ENCODE measurements around the gene VSNL1. TPM values are rescaled to one million over a fixed set of nuclear protein-coding genes. Genes with fewer than 3 reads are reported as not detected.

Gene VSNL1
- total RNA-seq, 1 experiment from 2014 or later = not detected

GRCh38 chr2:17518212-17519154 lies 22.0 kb upstream of the VSNL1 start, which contains the start of gene RAD51AP2:
RAD51AP2 (minus strand) TSS chr2:17518440; CDS start chr2:17518415, 25 bp downstream.
- Histone ChIP-seq H4K20me1 (ENCODE audit: insufficient read depth) (no peaks in the 10 kb centered on the region), H3K27ac (no peak within 1 kb of the TSS), H3K9me2 (ENCODE audit: insufficient read depth) (no peaks in the 10 kb centered on the region), H3K27me3 (ENCODE audit: insufficient read depth, low read depth) (no peaks in the 10 kb centered on the region), H3K9me3 (ENCODE audit: insufficient read depth, low read depth) (0 out of 2 replicates have a peak, but pooled peaks cover 3% of the 10 kb centered on the region), H3K4me3 (peak within 1 kb of the TSS; percentile 68), H3K36me3 (ENCODE audit: low read depth) (no peaks in the 10 kb centered on the region), H3K4me1 (replicated peaks; ENCODE audit: insufficient read depth) (no peaks in the 10 kb centered on the region; the same call in 1 of the 2 replicates), H2AFZ (peak within 1 kb of the TSS; percentile 88), H3K4me2 (peak within 1 kb of the TSS; percentile 94), H3K79me2 (ENCODE audit: low read depth) (no peaks in the 10 kb centered on the region), H3F3A (ENCODE audit: insufficient read depth, low read depth) (no peaks in the 10 kb centered on the region)
- BruUV-seq (replicated peaks) = no TSS peak
- TF ChIP-seq CTCF (conservative IDR thresholded peaks at IDR 0.05) (no peak), EZH2 (IDR thresholded peaks at IDR 0.05; ENCODE audit: low read depth) (no peak)
- POLR2A ChIA-PET (ENCODE audit: unreplicated experiment) = interaction anchor here (0.7 kb wide), 1 partner anchor 860 kb away, joined by 4 read pairs; no protein-coding TSS in a partner anchor
- CTCF ChIA-PET = no interaction called here
- intact Hi-C loops (cut with micrococcal nuclease; ENCODE audit: unreplicated experiment) = no loop called here
- DNase-seq = peak; percentile 63 to 71

GRCh38 chr2:17519486-17519885 lies 21.0 kb upstream of the VSNL1 start:
- no peak overlapping the region for H3K4me2 ChIP-seq
- no peaks in the 10 kb centered on the region for H3K9me2 ChIP-seq (ENCODE audit: insufficient read depth)
- no peaks in the 10 kb centered on the region for H4K20me1 ChIP-seq (ENCODE audit: insufficient read depth)
- TF ChIP-seq CTCF (conservative IDR thresholded peaks at IDR 0.05) (no peak), EZH2 (IDR thresholded peaks at IDR 0.05; ENCODE audit: low read depth) (no peak)
- H3F3A ChIP-seq (ENCODE audit: insufficient read depth, low read depth) = no peaks in the 10 kb centered on the region
- no peak overlapping the region for H3K4me3 ChIP-seq
- 0 out of 2 replicates have a peak, but pooled peaks cover 3% of the 10 kb centered on the region for H3K9me3 ChIP-seq (ENCODE audit: insufficient read depth, low read depth)
- H3K79me2 ChIP-seq (ENCODE audit: low read depth) = no peaks in the 10 kb centered on the region
- BruUV-seq (replicated peaks) = no TSS peak
- no peaks in the 10 kb centered on the region; the same call in 1 of the 2 replicates for H3K4me1 ChIP-seq (replicated peaks; ENCODE audit: insufficient read depth)
- DNase-seq = no peak
- ChIA-PET CTCF (no interaction called here), POLR2A (ENCODE audit: unreplicated experiment) (no interaction called here)
- intact Hi-C loops (cut with micrococcal nuclease; ENCODE audit: unreplicated experiment) = no loop called here
- no peak overlapping the region for H3K27ac ChIP-seq
- no peaks in the 10 kb centered on the region for H3K27me3 ChIP-seq (ENCODE audit: insufficient read depth, low read depth)
- no peaks in the 10 kb centered on the region for H3K36me3 ChIP-seq (ENCODE audit: low read depth)
- H2AFZ ChIP-seq = no peak overlapping the region

- no peaks in the 10 kb centered on the region for H3K27me3 ChIP-seq (ENCODE audit: insufficient read depth, low read depth)
- H3F3A ChIP-seq (ENCODE audit: insufficient read depth, low read depth) = no peaks in the 10 kb centered on the region
- TF ChIP-seq EZH2 (IDR thresholded peaks at IDR 0.05; ENCODE audit: low read depth) (no peak), CTCF (conservative IDR thresholded peaks at IDR 0.05) (no peak)
- DNase-seq = no peak
- no peaks in the 10 kb centered on the region for H4K20me1 ChIP-seq (ENCODE audit: insufficient read depth)
- no peaks in the 10 kb centered on the region for H3K9me2 ChIP-seq (ENCODE audit: insufficient read depth)
- H3K36me3 ChIP-seq (ENCODE audit: low read depth) = no peaks in the 10 kb centered on the region
- H3K4me2 ChIP-seq = no peak overlapping the region
- H2AFZ ChIP-seq = no peak overlapping the region
- H3K4me3 ChIP-seq = no peak overlapping the region
- H3K9me3 ChIP-seq (ENCODE audit: insufficient read depth, low read depth) = no peaks in the 10 kb centered on the region
- POLR2A ChIA-PET (ENCODE audit: unreplicated experiment) = no interaction called here
- CTCF ChIA-PET = no interaction called here
- H3K27ac ChIP-seq = no peak overlapping the region
- H3K4me1 ChIP-seq (replicated peaks; ENCODE audit: insufficient read depth) = no peaks in the 10 kb centered on the region; the same call in 1 of the 2 replicates
- intact Hi-C loops (cut with micrococcal nuclease; ENCODE audit: unreplicated experiment) = no loop called here
- no peaks in the 10 kb centered on the region for H3K79me2 ChIP-seq (ENCODE audit: low read depth)
- BruUV-seq (replicated peaks) = no TSS peak
Observed at GRCh38 chr2:17520761-17521160, 19.7 kb upstream of the VSNL1 start.

Data from PC-9 (cell line).